Stimulated activated CD8-positive, alpha-beta memory T cell treated with anti-CD3 and anti-CD28 coated beads, Interleukin-7, amount 100 ng/mL, for 4 hours (primary cell): ENCODE measurements around the gene OR2L3.
"Not testable (repeated sequence)": the region's sequence is repeated elsewhere in the genome, so short reads cannot be mapped to it uniquely, and the experiment has no call there.

ENCODE experiments used
- DNase-seq, 2 donors: peaks; one replicate each; pipeline ENCODE4 v3.0.0-alpha.2; 2020; ENCODE audit warnings: low read depth in 2 of 2

OR2L3 gene

GRCh38 chr1:248046536-248046935, at the start of gene OR2L3:
Gene OR2L3 (plus strand): TSS chr1:248046836. CDS start chr1:248060682, 13,846 bp downstream.
- no peak for DNase-seq

- no peak for DNase-seq
Measured at GRCh38 chr1:247998811-247999210, 47.8 kb upstream of the OR2L3 start.

GRCh38 chr1:248000169-248000568, 46.5 kb upstream of the OR2L3 start:
- DNase-seq = no peak

- DNase-seq = no peak
Measured at GRCh38 chr1:248007778-248008177, 38.9 kb upstream of the OR2L3 start.

- DNase-seq = no peak
Measured at GRCh38 chr1:248009681-248010080, 37.0 kb upstream of the OR2L3 start.

GRCh38 chr1:248013229-248013710, 33.4 kb upstream of the OR2L3 start, which contains the start of gene OR2L5:
Gene OR2L5 (plus strand): TSS chr1:248013660. CDS start chr1:248021948, 8,288 bp downstream.
- no peak for DNase-seq

GRCh38 chr1:248015803-248016202, 30.8 kb upstream of the OR2L3 start:
- no peak for DNase-seq

- DNase-seq = no peak
Measured at GRCh38 chr1:248029770-248030169, 16.9 kb upstream of the OR2L3 start, which contains the start of gene OR2L2. Gene OR2L2 (plus strand): TSS chr1:248030070. CDS start chr1:248038268, 8,198 bp downstream.

GRCh38 chr1:248045209-248045608, 1.4 kb upstream of the OR2L3 start:
- DNase-seq = no peak

- DNase-seq = no peak
Measured at GRCh38 chr1:248047008-248047407, 372 bp downstream of the OR2L3 start.

GRCh38 chr1:248054671-248055070, 8.0 kb downstream of the OR2L3 start:
- no peak for DNase-seq

- no peak for DNase-seq
Measured at GRCh38 chr1:248055261-248055660, 8.6 kb downstream of the OR2L3 start.

GRCh38 chr1:248065071-248065470, 18.4 kb downstream of the OR2L3 start:
- no peak for DNase-seq

- DNase-seq = no peak
Measured at GRCh38 chr1:248065604-248066003, 19.0 kb downstream of the OR2L3 start.

GRCh38 chr1:248083864-248084263, 37.2 kb downstream of the OR2L3 start:
- DNase-seq = not testable (repeated sequence)

- no peak for DNase-seq
Measured at GRCh38 chr1:248094884-248095283, 48.2 kb downstream of the OR2L3 start, which contains the start of gene OR2L13. Gene OR2L13 (plus strand): TSS chr1:248095184. CDS start chr1:248099376, 4,192 bp downstream.

- no peak for DNase-seq
Measured at GRCh38 chr1:248098529-248098928, 51.9 kb downstream of the OR2L3 start.

GRCh38 chr1:248102847-248103246, 56.2 kb downstream of the OR2L3 start:
- no peak for DNase-seq

- no peak for DNase-seq
Measured at GRCh38 chr1:248111157-248111556, 64.5 kb downstream of the OR2L3 start.
